HepG2 (cell line): ENCODE measurements around the gene RAB28. TPM values are rescaled to one million over a fixed set of nuclear protein-coding genes. Genes with fewer than 3 reads are reported as not detected.
A peak's percentile ranks its signal among the peaks of the same experiment; 100 is the strongest.

ENCODE experiments used
- ATAC-seq: fragments of 200-7000 bp; cut with Tn5 transposase; 3 replicates; pipeline ENCODE4 v1.9.1; 2020; ENCODE audit warnings: mild to moderate bottlenecking, moderate library complexity
- BruUV-seq: library from RNA; stranded (reverse); fragments of 400-500 nt; replicated peaks from 2 replicates; lab custom pipeline; 2021; lab: Mats Ljungman, UMichigan
- CTCF ChIA-PET: fragments of 300-600 bp; formaldehyde crosslinking; extraction: SDS; loops from one replicate; lab custom pipeline; 2021; ENCODE audit warnings: low total read pairs, inconsistent platforms, low intra/inter-chr PET ratio; lab: Yijun Ruan, JAX
- POLR2A ChIA-PET: fragments of 350-600 bp; sonication (Branson Sonifier 250); formaldehyde crosslinking; loops from one replicate; lab custom pipeline; 2020; ENCODE audit warnings: antibody characterized with exemption, inconsistent platforms; lab: Yijun Ruan, JAX
- DNase-seq: peaks from one replicate; pipeline ENCODE4 v3.0.0-alpha.2; 2015; ENCODE audit warnings: low spot score
- FAIRE-seq: peaks from 3 replicates; lab custom pipeline; 2011; peaks lifted over from hg19 to GRCh38; lab: Jason Lieb, UNC
- H2AFZ ChIP-seq: one replicate; pipeline ENCODE4 v1.6.1; 2011; ENCODE audit warnings: low read length, inconsistent platforms
- H3K27ac ChIP-seq: fragments of 300-600 bp; 3 replicates; pipeline ENCODE4 v1.8.0; 2011; ENCODE audit warnings: mixed run types, mild to moderate bottlenecking, mixed read lengths, low read length, inconsistent platforms; ENCODE audit not compliant: insufficient read depth; ENCODE audit errors: extremely low read length
- H3K27me3 ChIP-seq, 2 experiments: fragments of 200-600 bp in 1 of 2; 2 replicates in 1 of 2; 3 replicates in 1 of 2; pipeline versions ENCODE4 v1.6.0 to v1.8.0; 2011; ENCODE audit warnings: low read length in 2 of 2, mild to moderate bottlenecking in 2 of 2, moderate library complexity in 2 of 2, inconsistent platforms in 1 of 2; ENCODE audit not compliant: insufficient read depth in 2 of 2, control insufficient read depth in 1 of 2
- H3K36me3 ChIP-seq, 2 experiments: fragments of 200-600 bp in 1 of 2; replicated peaks in 1 of 2; 2 replicates in 1 of 2; 3 replicates in 1 of 2; pipeline versions ENCODE4 v1.5.1 to v1.8.0; 2011; ENCODE audit warnings: low read length in 2 of 2, inconsistent platforms in 1 of 2; ENCODE audit not compliant: insufficient read depth in 2 of 2, control insufficient read depth in 1 of 2
- H3K4me1 ChIP-seq: 2 replicates; pipeline ENCODE4 v1.5.1; 2012; ENCODE audit warnings: low read length, inconsistent platforms; ENCODE audit not compliant: insufficient read depth
- H3K4me2 ChIP-seq: 2 replicates; pipeline ENCODE4 v1.6.0; 2011; ENCODE audit warnings: low read depth, low read length, inconsistent platforms
- H3K4me3 ChIP-seq, 3 experiments: fragments of 200-600 bp in 1 of 3; sonication (generic), shearing (Covaris generic) in 1 of 3; replicated peaks in 1 of 3; 2 replicates each; pipeline ENCODE4 v1.5.1; 2011 to 2016; ENCODE audit warnings: low read length in 3 of 3, inconsistent platforms in 2 of 3, low read depth in 2 of 3, mild to moderate bottlenecking in 2 of 3, control low read depth in 1 of 3, mixed read lengths in 1 of 3; ENCODE audit not compliant: insufficient read depth in 1 of 3
- H3K79me2 ChIP-seq: one replicate; pipeline ENCODE4 v1.6.1; 2011; ENCODE audit warnings: low read length, inconsistent platforms; ENCODE audit not compliant: insufficient read depth
- H3K9ac ChIP-seq: 2 replicates; pipeline ENCODE4 v1.6.0; 2011; ENCODE audit warnings: mild to moderate bottlenecking, low read depth, low read length, inconsistent platforms; ENCODE audit not compliant: insufficient read depth
- H3K9me3 ChIP-seq: 2 replicates; pipeline ENCODE4 v1.5.1; 2012; ENCODE audit warnings: mild to moderate bottlenecking, low read length
- H4K20me1 ChIP-seq: 2 replicates; pipeline ENCODE4 v1.6.0; 2011; ENCODE audit warnings: inconsistent platforms, mild to moderate bottlenecking, low read length, moderate library complexity; ENCODE audit not compliant: insufficient read depth
- ARNTL ChIP-seq: sonication (generic); formaldehyde crosslinking; IDR thresholded peaks from 2 replicates; pipeline ENCODE4 v1.4.0; 2020; ENCODE audit warnings: mild to moderate bottlenecking, missing genetic modification reagents
- CEBPB ChIP-seq: IDR thresholded peaks from 2 replicates; pipeline ENCODE4 v1.6.1; 2011; ENCODE audit warnings: low read depth, low read length, improper control_type of control experiment, borderline replicate concordance
- HNRNPL ChIP-seq: fragments of 200-400 bp; formaldehyde crosslinking; IDR thresholded peaks from 2 replicates; pipeline ENCODE4 v1.6.1; 2017; ENCODE audit warnings: mild to moderate bottlenecking, low read depth, low read length
- MAF1 ChIP-seq: sonication (generic); formaldehyde crosslinking; IDR thresholded peaks from 2 replicates; pipeline ENCODE4 v1.5.0; 2020; ENCODE audit warnings: missing genetic modification reagents, borderline replicate concordance
- MAFF ChIP-seq: IDR thresholded peaks from 2 replicates; pipeline ENCODE4 v1.6.1; 2011; ENCODE audit warnings: low read depth, low read length, improper control_type of control experiment
- SNAI1 ChIP-seq: sonication (generic); formaldehyde crosslinking; IDR thresholded peaks from 2 replicates; pipeline ENCODE4 v1.5.0; 2020; ENCODE audit warnings: mild to moderate bottlenecking, missing genetic modification reagents, borderline replicate concordance
- TBX2 ChIP-seq: sonication (generic); formaldehyde crosslinking; IDR thresholded peaks from 2 replicates; pipeline ENCODE4 v1.5.0; 2020; ENCODE audit warnings: missing genetic modification reagents, mild to moderate bottlenecking, borderline replicate concordance
- ZNF430 ChIP-seq: sonication (generic); formaldehyde crosslinking; IDR thresholded peaks from 2 replicates; pipeline ENCODE4 v1.9.0; 2021; ENCODE audit warnings: mild to moderate bottlenecking, missing genetic modification reagents
- ZSCAN31 ChIP-seq: sonication (generic); formaldehyde crosslinking; IDR thresholded peaks from 2 replicates; pipeline ENCODE4 v1.5.0; 2020; ENCODE audit warnings: low read depth, mild to moderate bottlenecking, missing genetic modification reagents
- WGBS: methylation state at CpG from one replicate; pipeline ENCODE4 v1.1.6; 2017; ENCODE audit warnings: low lambda C conversion rate; 5-methylcytosine and 5-hydroxymethylcytosine counted together
- in situ Hi-C: cut with HindIII; loops from 2 replicates; pipeline ENCODE4 v1.10.0; 2017; ENCODE audit warnings: low pct_unique_long_range_greater_than_20kb; ENCODE audit not compliant: extremely low pct_ligation_motif_present
- intact Hi-C: fragments of 100-400 bp; cut with micrococcal nuclease; formaldehyde crosslinking; loops from one replicate; pipeline ENCODE4 v1.10.0; 2022; ENCODE audit not compliant: unreplicated experiment
- polyA plus RNA-seq, 8 experiments: library from polyadenylated mRNA; depleted of rRNA in 3 of 8; stranded (reverse) in 7 of 8; unstranded in 1 of 8; fragments of >200 nt; fragmentation: Illumina TruSeq in 4 of 8; extraction: Trizol in 4 of 8; gene quantifications; 2 replicates each; pipeline versions ENCODE4 v1.2.1 to v1.2.3, GENCODE V29; 2011 to 2016; ENCODE audit warnings: low read depth in 4 of 8, missing spikeins in 1 of 8, mixed read lengths in 1 of 8; ENCODE audit not compliant: insufficient read depth in 1 of 8
- total RNA-seq, 5 experiments: library from RNA; depleted of rRNA; stranded (reverse); fragments of >200 nt; fragmentation: Illumina TruSeq; extraction: Trizol; gene quantifications; 2 replicates each; pipeline ENCODE4 v1.2.3, GENCODE V29; 2016; ENCODE audit warnings: low read depth in 1 of 5
- TF ChIP-seq, protein P1 (sequence below): fragments of 450-650 bp; IDR thresholded peaks from 2 replicates; pipeline ENCODE4 v1.6.1; 2016
- TF ChIP-seq, protein P2 (sequence below): sonication (generic); formaldehyde crosslinking; IDR thresholded peaks from 2 replicates; pipeline ENCODE4 v1.8.1; 2023; ENCODE audit warnings: mild to moderate bottlenecking, missing genetic modification reagents
- TF ChIP-seq, protein P3 (sequence below): IDR thresholded peaks from 2 replicates; pipeline ENCODE4 v1.6.1; 2016

The RAB28 gene
- total and polyA plus RNA-seq, 2 of the 13 experiments (the other 11 are each of a cell fraction or from before 2014, with no cell fraction given), result 11.8 to 18.2 TPM

DNA sequence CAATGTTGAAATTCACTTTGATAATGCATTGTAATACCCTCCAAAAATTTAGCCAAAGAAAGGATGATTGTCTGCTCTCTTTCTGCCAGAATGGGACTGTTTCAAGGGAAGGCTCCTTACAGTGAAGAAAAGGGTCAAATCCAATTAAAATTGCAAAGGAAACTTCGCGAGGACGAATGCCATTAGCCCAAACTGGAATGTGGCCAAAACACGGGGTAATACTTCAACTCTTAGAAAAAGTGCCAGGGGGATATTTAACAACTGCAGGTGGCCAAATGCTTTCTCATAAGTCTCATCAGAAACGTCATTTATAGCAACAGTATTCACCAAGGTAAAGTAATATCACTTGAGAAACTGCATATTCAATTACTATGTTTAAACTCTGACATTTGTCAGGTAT is 31.1 kb upstream of the RAB28 start (continued):
- TF ChIP-seq MAFF, result no peak
- TF ChIP-seq SNAI1 (CRISPR knock-in tag), result no peak

DNA sequence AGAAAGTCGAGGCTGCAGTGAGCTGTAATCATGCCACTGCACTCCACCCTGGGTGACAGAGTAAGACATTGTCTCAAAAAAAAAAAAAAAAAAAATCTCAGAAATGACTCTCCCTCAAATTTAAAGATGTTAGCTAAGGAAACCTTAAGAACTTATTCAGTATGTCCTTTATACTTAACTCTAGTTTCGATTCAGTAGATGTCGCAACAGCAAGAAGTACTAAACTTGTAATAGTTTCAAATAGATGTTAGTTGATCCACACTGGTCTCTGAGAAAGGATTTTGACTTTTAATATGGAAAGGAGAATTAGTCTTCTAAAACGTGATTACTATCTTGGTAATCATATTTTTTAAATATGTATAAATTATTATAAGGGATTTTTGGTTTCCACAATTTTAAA is 30.6 kb upstream of the RAB28 start:
- no peaks in the 10 kb centered on the region for H3K79me2 ChIP-seq
- no peaks in the 10 kb centered on the region for H3K36me3 ChIP-seq
- H3K9ac ChIP-seq, result no peak overlapping the region
- in situ Hi-C loops, result no loop called here
- H3K27me3 ChIP-seq, result peaks cover 0 to 3% of the 10 kb centered on the region in 2 experiments; a peak in 2 of 5 replicates
- intact Hi-C loops, result no loop called here
- H3K9me3 ChIP-seq, result no peaks in the 10 kb centered on the region
- ATAC-seq, result no peak
- H3K4me2 ChIP-seq, result no peak overlapping the region
- ChIA-PET POLR2A (no interaction called here), CTCF (no interaction called here)
- no peak overlapping the region for H2AFZ ChIP-seq
- FAIRE-seq, result no peak
- no peak overlapping the region for H3K27ac ChIP-seq
- TF ChIP-seq CEBPB, result peak; percentile 50; the same call in 1 of the 2 replicates
- no peak for TF ChIP-seq ZSCAN31 (CRISPR knock-in tag)
- no TSS peak for BruUV-seq
- no peak overlapping the region for H3K4me3 ChIP-seq
- no peak for DNase-seq
- WGBS, result 15% methylated on average over 4 of the region's 4 CpGs
- H4K20me1 ChIP-seq, result no peaks in the 10 kb centered on the region
- H3K4me1 ChIP-seq, result no peaks in the 10 kb centered on the region

DNA sequence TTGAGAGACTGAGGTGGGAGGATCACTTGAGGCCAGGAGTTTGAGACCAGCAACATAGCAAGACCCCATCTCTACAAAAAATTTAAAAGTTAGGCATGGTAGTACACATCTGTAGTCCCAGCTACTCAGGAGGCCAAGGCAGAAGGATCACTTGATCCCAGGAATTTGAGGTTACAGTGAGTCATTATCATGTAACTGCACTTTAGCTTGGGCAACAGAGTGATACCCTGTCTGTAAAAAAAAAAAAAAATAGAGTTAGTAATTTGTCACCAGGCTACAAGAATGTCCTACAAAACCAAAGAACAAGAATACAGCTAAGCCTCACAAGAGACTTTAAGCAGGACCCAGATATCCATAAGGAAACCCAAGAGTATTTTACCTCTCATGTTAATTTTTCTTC is 27.0 kb upstream of the RAB28 start:
- no peaks in the 10 kb centered on the region for H3K9me3 ChIP-seq
- H3K27ac ChIP-seq, result no peak overlapping the region
- TF ChIP-seq, protein P1, sequence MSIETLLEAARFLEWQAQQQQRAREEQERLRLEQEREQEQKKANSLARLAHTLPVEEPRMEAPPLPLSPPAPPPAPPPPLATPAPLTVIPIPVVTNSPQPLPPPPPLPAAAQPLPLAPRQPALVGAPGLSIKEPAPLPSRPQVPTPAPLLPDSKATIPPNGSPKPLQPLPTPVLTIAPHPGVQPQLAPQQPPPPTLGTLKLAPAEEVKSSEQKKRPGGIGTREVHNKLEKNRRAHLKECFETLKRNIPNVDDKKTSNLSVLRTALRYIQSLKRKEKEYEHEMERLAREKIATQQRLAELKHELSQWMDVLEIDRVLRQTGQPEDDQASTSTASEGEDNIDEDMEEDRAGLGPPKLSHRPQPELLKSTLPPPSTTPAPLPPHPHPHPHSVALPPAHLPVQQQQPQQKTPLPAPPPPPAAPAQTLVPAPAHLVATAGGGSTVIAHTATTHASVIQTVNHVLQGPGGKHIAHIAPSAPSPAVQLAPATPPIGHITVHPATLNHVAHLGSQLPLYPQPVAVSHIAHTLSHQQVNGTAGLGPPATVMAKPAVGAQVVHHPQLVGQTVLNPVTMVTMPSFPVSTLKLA, result no peak
- TF ChIP-seq, protein P2, sequence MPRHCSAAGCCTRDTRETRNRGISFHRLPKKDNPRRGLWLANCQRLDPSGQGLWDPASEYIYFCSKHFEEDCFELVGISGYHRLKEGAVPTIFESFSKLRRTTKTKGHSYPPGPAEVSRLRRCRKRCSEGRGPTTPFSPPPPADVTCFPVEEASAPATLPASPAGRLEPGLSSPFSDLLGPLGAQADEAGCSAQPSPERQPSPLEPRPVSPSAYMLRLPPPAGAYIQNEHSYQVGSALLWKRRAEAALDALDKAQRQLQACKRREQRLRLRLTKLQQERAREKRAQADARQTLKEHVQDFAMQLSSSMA (CRISPR knock-in tag), result no peak
- no peak for TF ChIP-seq ARNTL (CRISPR knock-in tag)
- no peak for TF ChIP-seq MAF1
- TF ChIP-seq, protein P3, sequence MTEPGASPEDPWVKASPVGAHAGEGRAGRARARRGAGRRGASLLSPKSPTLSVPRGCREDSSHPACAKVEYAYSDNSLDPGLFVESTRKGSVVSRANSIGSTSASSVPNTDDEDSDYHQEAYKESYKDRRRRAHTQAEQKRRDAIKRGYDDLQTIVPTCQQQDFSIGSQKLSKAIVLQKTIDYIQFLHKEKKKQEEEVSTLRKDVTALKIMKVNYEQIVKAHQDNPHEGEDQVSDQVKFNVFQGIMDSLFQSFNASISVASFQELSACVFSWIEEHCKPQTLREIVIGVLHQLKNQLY (CRISPR knock-in tag), result no peak
- TF ChIP-seq ZNF430 (CRISPR knock-in tag), result no peak
- no peak for TF ChIP-seq HNRNPL
- no peak for TF ChIP-seq TBX2 (CRISPR knock-in tag)
- H3K4me2 ChIP-seq, result no peak overlapping the region
- peaks cover 0 to 3% of the 10 kb centered on the region in 2 experiments; a peak in 1 of 5 replicates for H3K27me3 ChIP-seq
- no peaks in the 10 kb centered on the region for H3K79me2 ChIP-seq
- no TSS peak for BruUV-seq
- H4K20me1 ChIP-seq, result no peaks in the 10 kb centered on the region
- in situ Hi-C loops (no loop called here), intact Hi-C loops (no loop called here)
- no peak for FAIRE-seq
- ChIA-PET CTCF (no interaction called here), POLR2A (no interaction called here)
- no peak overlapping the region for H3K4me3 ChIP-seq
- no peaks in the 10 kb centered on the region for H3K36me3 ChIP-seq
- no peak for ATAC-seq
- no peaks in the 10 kb centered on the region for H3K4me1 ChIP-seq
- H3K9ac ChIP-seq, result no peak overlapping the region
- H2AFZ ChIP-seq, result no peak overlapping the region
- DNase-seq, result no peak
